Activated naive CD4-positive, alpha-beta T cell treated with anti-CD3 and anti-CD28 coated beads, Interleukin-2, amount 10 ng/mL, durations not matched to agents 7 days and 5 days (primary cell): ENCODE results near the gene TTC9C.
"Not testable (repeated sequence)": the region's sequence is repeated elsewhere in the genome, so short reads cannot be mapped to it uniquely, and the experiment has no call there.

Experiments
- CTCF ChIA-PET: fragments of 350-600 bp; sonication (Branson Sonifier 250); formaldehyde crosslinking; loops from one replicate; lab custom pipeline; 2021; ENCODE audit warnings: antibody characterized with exemption; lab: Charles Lee
- DNase-seq: peaks from one replicate; pipeline ENCODE4 v3.0.0-alpha.2; 2020
- H3K27ac Mint-ChIP-seq: one replicate; pipeline ENCODE4 v1.8.0; 2021; ENCODE audit warnings: mild to moderate bottlenecking, moderate library complexity, mixed read lengths
- H3K27me3 Mint-ChIP-seq: one replicate; pipeline ENCODE4 v1.8.0; 2021; ENCODE audit warnings: mild to moderate bottlenecking, mixed read lengths
- H3K36me3 Mint-ChIP-seq: one replicate; pipeline ENCODE4 v1.8.0; 2021; ENCODE audit warnings: mixed read lengths
- H3K4me1 Mint-ChIP-seq: one replicate; pipeline ENCODE4 v1.8.0; 2021; ENCODE audit warnings: mixed read lengths
- H3K4me3 Mint-ChIP-seq: one replicate; pipeline ENCODE4 v1.8.0; 2021; ENCODE audit warnings: mild to moderate bottlenecking, moderate library complexity, mixed read lengths
- H3K9me3 Mint-ChIP-seq: one replicate; pipeline ENCODE4 v1.8.0; 2021; ENCODE audit warnings: mixed read lengths

Gene TTC9C

GRCh38 chr11:62728171-62728988 lies at the start of gene TTC9C:
TSS of gene TTC9C (plus strand) at chr11:62728486. CDS start at chr11:62728849, 363 bp downstream.
- CTCF ChIA-PET, result interaction anchor here (1.2 to 2.6 kb wide), 3 partner anchors 33 to 58 kb away, joined by 3 to 10 read pairs (median 4); partner anchors contain the start of genes POLR2G and TMEM179B
- peak; percentile 90 for DNase-seq
- Mint-ChIP-seq H3K9me3 (no peaks in the 10 kb centered on the region), H3K36me3 (peaks cover 53% of the 10 kb centered on the region), H3K4me3 (peak within 1 kb of the TSS; percentile 94), H3K27ac (peak within 1 kb of the TSS; percentile 99), H3K4me1 (peaks cover 53% of the 10 kb centered on the region), H3K27me3 (peaks cover 3% of the 10 kb centered on the region)

- Mint-ChIP-seq H3K27me3 (no peaks in the 10 kb centered on the region), H3K4me1 (peaks cover 47% of the 10 kb centered on the region), H3K27ac (peak within 1 kb of the TSS; percentile 90), H3K4me3 (peak within 1 kb of the TSS; percentile 88), H3K9me3 (no peaks in the 10 kb centered on the region), H3K36me3 (peaks cover 26% of the 10 kb centered on the region)
- peak; percentile 92 for DNase-seq
- CTCF ChIA-PET, result interaction anchor here (0.7 to 3.1 kb wide), 6 partner anchors 11 to 112 kb away, joined by 3 to 40 read pairs (median 7); partner anchors contain the start of genes BSCL2, GNG3 and LRRN4CL
Measured at GRCh38 chr11:62678770-62679696, 49.3 kb upstream of the TTC9C start, which contains the start of gene UBXN1. TSS of gene UBXN1 (minus strand) at chr11:62679073. CDS start at chr11:62678923, 150 bp downstream.

- H3K9me3 Mint-ChIP-seq, result no peaks in the 10 kb centered on the region
- H3K36me3 Mint-ChIP-seq, result peaks cover 20% of the 10 kb centered on the region
- peaks cover 39% of the 10 kb centered on the region for H3K4me1 Mint-ChIP-seq
- DNase-seq, result peak; percentile 61
- H3K27ac Mint-ChIP-seq, result peak overlapping the region; percentile 49
- CTCF ChIA-PET, result interaction anchor here (0.6 to 3.1 kb wide), 20 partner anchors 9 to 340 kb away, joined by 3 to 40 read pairs (median 4); partner anchors contain the start of genes BSCL2, C11orf98, CSKMT and GNG3
- no peaks in the 10 kb centered on the region for H3K27me3 Mint-ChIP-seq
- peak overlapping the region; percentile 6 for H3K4me3 Mint-ChIP-seq
Measured at GRCh38 chr11:62680825-62681240, 47.5 kb upstream of the TTC9C start.

- no peak for DNase-seq
- Mint-ChIP-seq H3K27ac (no peak overlapping the region), H3K27me3 (peaks cover 11% of the 10 kb centered on the region), H3K9me3 (no peaks in the 10 kb centered on the region), H3K4me1 (peaks cover 25% of the 10 kb centered on the region), H3K36me3 (peaks cover 8% of the 10 kb centered on the region), H3K4me3 (no peak overlapping the region)
- CTCF ChIA-PET, result interaction anchor here (2.9 kb wide), 1 partner anchor 11 kb away, joined by 11 read pairs; no protein-coding TSS in a partner anchor
Measured at GRCh38 chr11:62682518-62682917, 45.8 kb upstream of the TTC9C start.

- Mint-ChIP-seq H3K4me3 (no peak overlapping the region), H3K9me3 (no peaks in the 10 kb centered on the region), H3K4me1 (no peaks in the 10 kb centered on the region), H3K27me3 (peaks cover 29% of the 10 kb centered on the region), H3K36me3 (peaks cover 18% of the 10 kb centered on the region), H3K27ac (no peak overlapping the region)
- no peak for DNase-seq
- CTCF ChIA-PET, result interaction anchor here (0.6 to 0.8 kb wide), 2 partner anchors 95 to 198 kb away, joined by 3 to 5 read pairs; no protein-coding TSS in a partner anchor
Measured at GRCh38 chr11:62687508-62688396, 40.5 kb upstream of the TTC9C start.

GRCh38 chr11:62688491-62688890 lies 39.8 kb upstream of the TTC9C start:
- H3K27me3 Mint-ChIP-seq, result peaks cover 29% of the 10 kb centered on the region
- H3K36me3 Mint-ChIP-seq, result peaks cover 20% of the 10 kb centered on the region
- H3K9me3 Mint-ChIP-seq, result no peaks in the 10 kb centered on the region
- CTCF ChIA-PET, result interaction anchor here (0.6 to 2.1 kb wide), 5 partner anchors 8 to 199 kb away, joined by 3 to 11 read pairs (median 4); partner anchors contain the start of gene MTA2
- H3K4me1 Mint-ChIP-seq, result no peaks in the 10 kb centered on the region
- no peak overlapping the region for H3K27ac Mint-ChIP-seq
- no peak overlapping the region for H3K4me3 Mint-ChIP-seq
- no peak for DNase-seq

- CTCF ChIA-PET, result interaction anchor here (1.0 to 2.1 kb wide), 5 partner anchors 9 to 129 kb away, joined by 3 to 11 read pairs (median 4); partner anchors contain the start of gene MTA2
- peaks cover under 1% of the 10 kb centered on the region for H3K4me1 Mint-ChIP-seq
- no peaks in the 10 kb centered on the region for H3K9me3 Mint-ChIP-seq
- H3K4me3 Mint-ChIP-seq, result no peak within 1 kb of the TSS
- H3K27ac Mint-ChIP-seq, result no peak within 1 kb of the TSS
- peaks cover 29% of the 10 kb centered on the region for H3K27me3 Mint-ChIP-seq
- no peak for DNase-seq
- peaks cover 23% of the 10 kb centered on the region for H3K36me3 Mint-ChIP-seq
Measured at GRCh38 chr11:62689421-62690183, 38.7 kb upstream of the TTC9C start, which contains the start of gene LRRN4CL. TSS of gene LRRN4CL (minus strand) at chr11:62689530. CDS start at chr11:62688508, 1,022 bp downstream.

GRCh38 chr11:62693624-62694023 lies 34.7 kb upstream of the TTC9C start:
- not testable (repeated sequence) for H3K27me3 Mint-ChIP-seq, H3K9me3 Mint-ChIP-seq, DNase-seq, H3K4me3 Mint-ChIP-seq, H3K4me1 Mint-ChIP-seq, H3K27ac Mint-ChIP-seq
- H3K36me3 Mint-ChIP-seq, result peaks cover 25% of the 10 kb centered on the region
- CTCF ChIA-PET, result interaction anchor here (0.6 to 4.4 kb wide), 20 partner anchors 10 to 293 kb away, joined by 3 to 40 read pairs (median 5); partner anchors contain the start of genes BSCL2, GNG3, LBHD1 and MTA2

- Mint-ChIP-seq H3K9me3 (no peaks in the 10 kb centered on the region), H3K4me3 (no peak overlapping the region), H3K36me3 (peaks cover 23% of the 10 kb centered on the region), H3K4me1 (peaks cover 6% of the 10 kb centered on the region), H3K27me3 (no peaks in the 10 kb centered on the region), H3K27ac (peak overlapping the region; percentile 33)
- DNase-seq, result peak; percentile 86
- CTCF ChIA-PET, result interaction anchor here (0.6 to 4.4 kb wide), 29 partner anchors 9 to 876 kb away, joined by 3 to 40 read pairs (median 4); partner anchors contain the start of genes B3GAT3, BSCL2, C11orf98 and CSKMT
Measured at GRCh38 chr11:62694455-62695167, 33.7 kb upstream of the TTC9C start.

GRCh38 chr11:62702246-62702645 lies 26.0 kb upstream of the TTC9C start:
- CTCF ChIA-PET, result no interaction called here
- peaks cover 21% of the 10 kb centered on the region for H3K36me3 Mint-ChIP-seq
- DNase-seq, result no peak
- H3K9me3 Mint-ChIP-seq, result no peaks in the 10 kb centered on the region
- H3K27me3 Mint-ChIP-seq, result no peaks in the 10 kb centered on the region
- peaks cover 21% of the 10 kb centered on the region for H3K4me1 Mint-ChIP-seq
- no peak overlapping the region for H3K4me3 Mint-ChIP-seq
- no peak overlapping the region for H3K27ac Mint-ChIP-seq

- not testable (repeated sequence) for H3K27ac Mint-ChIP-seq, DNase-seq, H3K27me3 Mint-ChIP-seq, H3K9me3 Mint-ChIP-seq, H3K4me3 Mint-ChIP-seq
- CTCF ChIA-PET, result interaction anchor here (1.6 kb wide), 1 partner anchor 9 kb away, joined by 15 read pairs; no protein-coding TSS in a partner anchor
- peaks cover 21% of the 10 kb centered on the region for H3K36me3 Mint-ChIP-seq
- H3K4me1 Mint-ChIP-seq, result peaks cover 38% of the 10 kb centered on the region
Measured at GRCh38 chr11:62703921-62704320, 24.4 kb upstream of the TTC9C start.
